A673 (cell line): Measurements from ENCODE around the gene DDX21. TPM values are rescaled to one million over a fixed set of nuclear protein-coding genes. Genes with fewer than 3 reads are reported as not detected.
"Not testable (repeated sequence)": the region's sequence is repeated elsewhere in the genome, so short reads cannot be mapped to it uniquely, and the experiment has no call there.

ENCODE experiments used
- BruUV-seq: library from RNA; stranded (reverse); fragments of 400-500 nt; replicated peaks from 2 replicates; lab custom pipeline; 2021; lab: Mats Ljungman, UMichigan
- CTCF ChIA-PET: fragments of 300-600 bp; sonication (Branson Sonifier 250); formaldehyde crosslinking; loops from one replicate; lab custom pipeline; 2022; ENCODE audit warnings: antibody characterized with exemption; lab: Charles Lee
- POLR2A ChIA-PET: fragments of 300-600 bp; sonication (Branson Sonifier 250); formaldehyde crosslinking; loops from one replicate; lab custom pipeline; 2022; ENCODE audit warnings: antibody characterized with exemption; ENCODE audit not compliant: low non-redundant PET; lab: Charles Lee
- DNase-seq: peaks from one replicate; pipeline ENCODE4 v3.0.0-alpha.2; 2015; ENCODE audit warnings: low spot score
- H3K27ac ChIP-seq: fragments of 200-600 bp; sonication (generic); 2 replicates; pipeline ENCODE4 v1.5.1; 2016; ENCODE audit warnings: mixed run types, low read depth, mild to moderate bottlenecking, mixed read lengths, antibody characterized with exemption, low read length; ENCODE audit not compliant: poor library complexity, severe bottlenecking
- H3K27me3 ChIP-seq: fragments of 200-600 bp; sonication (generic); replicated peaks from 2 replicates; pipeline ENCODE4 v1.6.1; 2017; ENCODE audit warnings: mixed run types, low read depth, mild to moderate bottlenecking, mixed read lengths, antibody characterized with exemption, low read length; ENCODE audit not compliant: insufficient read depth, poor library complexity
- H3K36me3 ChIP-seq: fragments of 200-600 bp; sonication (generic); 2 replicates; pipeline ENCODE4 v1.6.1; 2016; ENCODE audit warnings: mixed run types, mild to moderate bottlenecking, mixed read lengths, antibody characterized with exemption, low read length; ENCODE audit not compliant: insufficient read depth, poor library complexity, severe bottlenecking
- H3K4me1 ChIP-seq: fragments of 200-600 bp; sonication (generic); 2 replicates; pipeline ENCODE4 v1.6.1; 2017; ENCODE audit warnings: mixed run types, mild to moderate bottlenecking, mixed read lengths, antibody characterized with exemption, low read length; ENCODE audit not compliant: insufficient read depth, poor library complexity, severe bottlenecking
- H3K4me3 ChIP-seq: fragments of 200-600 bp; sonication (generic); 2 replicates; pipeline ENCODE4 v1.5.1; 2016; ENCODE audit warnings: low read depth, mixed run types, mild to moderate bottlenecking, mixed read lengths, low read length; ENCODE audit not compliant: poor library complexity, severe bottlenecking
- H3K9me3 ChIP-seq: fragments of 200-600 bp; sonication (generic); 2 replicates; pipeline ENCODE4 v1.6.1; 2016; ENCODE audit warnings: mixed run types, low read depth, mild to moderate bottlenecking, mixed read lengths, antibody characterized with exemption, low read length; ENCODE audit not compliant: poor library complexity, severe bottlenecking
- CTCF ChIP-seq: fragments of 300-800, 200-600 bp; sonication (generic); conservative IDR thresholded peaks from 2 replicates; pipeline ENCODE4 v1.5.1; 2017; ENCODE audit warnings: low read depth, mild to moderate bottlenecking, antibody characterized with exemption, low read length, moderate library complexity, mixed read lengths
- EZH2 ChIP-seq: fragments of 200-600 bp; sonication (generic); IDR thresholded peaks from 2 replicates; pipeline ENCODE4 v1.6.1; 2017; ENCODE audit warnings: borderline replicate concordance, low read depth, mild to moderate bottlenecking, mixed read lengths, antibody characterized with exemption, low read length; ENCODE audit not compliant: poor library complexity, severe bottlenecking
- intact Hi-C: fragments of 100-400 bp; cut with micrococcal nuclease; formaldehyde crosslinking; loops from one replicate; pipeline ENCODE4 v1.10.0; 2022; ENCODE audit not compliant: unreplicated experiment
- total RNA-seq: library from RNA; stranded (reverse); gene quantifications from 2 replicates; pipeline ENCODE4 v1.2.3, GENCODE V29; 2021

DDX21 gene
- total RNA-seq, 1 experiment from 2014 or later = 188 TPM

GRCh38 chr10:68963151-68963550 lies 7.2 kb downstream of the DDX21 start:
- intact Hi-C loops = no loop called here

GRCh38 chr10:68973975-68974374 lies 18.0 kb downstream of the DDX21 start:
- no peak for DNase-seq
- no peak overlapping the region for H3K27ac ChIP-seq
- H3K4me1 ChIP-seq = no peaks in the 10 kb centered on the region
- intact Hi-C loops = no loop called here
- H3K27me3 ChIP-seq = no peaks in the 10 kb centered on the region
- no peaks in the 10 kb centered on the region for H3K9me3 ChIP-seq
- no peak overlapping the region for H3K4me3 ChIP-seq
- CTCF ChIA-PET = interaction anchor here (0.6 kb wide), 1 partner anchor 197 kb away, joined by 3 read pairs; no protein-coding TSS in a partner anchor
- peaks cover 98% of the 10 kb centered on the region for H3K36me3 ChIP-seq
- TF ChIP-seq EZH2 = no peak
- TF ChIP-seq CTCF = no peak
- POLR2A ChIA-PET = no interaction called here
- no TSS peak for BruUV-seq

More at GRCh38 chr10:68963151-68963550, 7.2 kb downstream of the DDX21 start:
- H3K9me3 ChIP-seq = no peaks in the 10 kb centered on the region
- ChIA-PET POLR2A (no interaction called here), CTCF (no interaction called here)
- H3K4me1 ChIP-seq = no peaks in the 10 kb centered on the region
- TF ChIP-seq CTCF (no peak), EZH2 (no peak)
- no TSS peak for BruUV-seq
- no peak for DNase-seq
- no peak overlapping the region for H3K4me3 ChIP-seq
- no peaks in the 10 kb centered on the region for H3K27me3 ChIP-seq
- H3K36me3 ChIP-seq = peaks cover 91% of the 10 kb centered on the region
- no peak overlapping the region for H3K27ac ChIP-seq

GRCh38 chr10:68975936-68976473 lies 20.0 kb downstream of the DDX21 start:
- DNase-seq, BruUV-seq, CTCF ChIA-PET, H3K4me3 ChIP-seq, H3K4me1 ChIP-seq, POLR2A ChIA-PET, H3K9me3 ChIP-seq, H3K27ac ChIP-seq, H3K27me3 ChIP-seq: not testable (repeated sequence)
- peaks cover 94% of the 10 kb centered on the region for H3K36me3 ChIP-seq
- intact Hi-C loops = loop anchor here (5.0 kb wide), 1 partner anchor 224 kb away; no protein-coding TSS in a partner anchor

GRCh38 chr10:68979738-68980137 lies 23.8 kb downstream of the DDX21 start:
- intact Hi-C loops = loop anchor here (5.0 to 10.0 kb wide), 2 partner anchors 227 to 435 kb away; partner anchors contain the start of gene TACR2

More at GRCh38 chr10:68979738-68980137, 23.8 kb downstream of the DDX21 start:
- DNase-seq, BruUV-seq, H3K4me1 ChIP-seq, H3K4me3 ChIP-seq, H3K9me3 ChIP-seq, H3K27me3 ChIP-seq, H3K27ac ChIP-seq, POLR2A ChIA-PET, CTCF ChIA-PET: not testable (repeated sequence)
- H3K36me3 ChIP-seq = peaks cover 94% of the 10 kb centered on the region
